DOHH2 (cell line): Measurements from ENCODE around the gene ALDH1A1.

Experiments
- H3F3A ChIP-seq: fragments of 200-600 bp; sonication (generic), shearing (Covaris generic); 2 replicates; pipeline ENCODE4 v1.6.0; 2016; ENCODE audit warnings: antibody characterized with exemption, mild to moderate bottlenecking; ENCODE audit not compliant: control insufficient read depth, insufficient read depth
- H3K27ac ChIP-seq: fragments of 200-600 bp; sonication (generic); 2 replicates; pipeline ENCODE4 v1.5.1; 2014; ENCODE audit warnings: low read depth, mild to moderate bottlenecking, low read length, moderate library complexity
- H3K27me3 ChIP-seq: fragments of 200-600 bp; sonication (generic); 2 replicates; pipeline ENCODE4 v1.6.1; 2014; ENCODE audit warnings: mild to moderate bottlenecking, low read length, mixed read lengths; ENCODE audit not compliant: control insufficient read depth
- H3K36me3 ChIP-seq: fragments of 200-600 bp; sonication (generic); 2 replicates; pipeline ENCODE4 v1.6.1; 2014; ENCODE audit warnings: mild to moderate bottlenecking, low read length, moderate library complexity, mixed read lengths; ENCODE audit not compliant: control insufficient read depth
- H3K4me1 ChIP-seq: fragments of 200-600 bp; sonication (generic); 2 replicates; pipeline ENCODE4 v1.6.1; 2014; ENCODE audit warnings: mild to moderate bottlenecking, low read length, mixed read lengths; ENCODE audit not compliant: control insufficient read depth
- H3K4me2 ChIP-seq: fragments of 200-600 bp; sonication (generic); 2 replicates; pipeline ENCODE4 v1.6.0; 2014; ENCODE audit warnings: mild to moderate bottlenecking, low read length, moderate library complexity
- H3K4me3 ChIP-seq: fragments of 200-600 bp; sonication (generic); 2 replicates; pipeline ENCODE4 v1.5.1; 2014; ENCODE audit warnings: mild to moderate bottlenecking, low read length, mixed read lengths
- H3K79me2 ChIP-seq: fragments of 200-600 bp; sonication (generic); 2 replicates; pipeline ENCODE4 v1.6.1; 2014; ENCODE audit warnings: mild to moderate bottlenecking, low read length, mixed read lengths; ENCODE audit not compliant: control insufficient read depth
- H3K9me2 ChIP-seq: fragments of 200-600 bp; sonication (generic); replicated peaks from 2 replicates; pipeline ENCODE4 v1.6.1; 2014; ENCODE audit warnings: mild to moderate bottlenecking, low read length, mixed read lengths; ENCODE audit not compliant: control insufficient read depth
- H3K9me3 ChIP-seq: fragments of 200-600 bp; sonication (generic); 2 replicates; pipeline ENCODE4 v1.6.1; 2014; ENCODE audit warnings: antibody characterized with exemption, low read length, mixed read lengths; ENCODE audit not compliant: control insufficient read depth, insufficient read depth
- H4K20me1 ChIP-seq: fragments of 200-600 bp; sonication (generic); 2 replicates; pipeline ENCODE4 v1.6.0; 2014; ENCODE audit warnings: low read depth, mild to moderate bottlenecking, antibody characterized with exemption, low read length, moderate library complexity; ENCODE audit not compliant: control insufficient read depth, insufficient read depth
- CTCF ChIP-seq: fragments of 200-600 bp; sonication (generic); IDR thresholded peaks from one replicate; pipeline ENCODE4 v1.5.1; 2014; ENCODE audit warnings: antibody characterized with exemption, mild to moderate bottlenecking, low read depth, low read length; ENCODE audit not compliant: poor library complexity, severe bottlenecking
- EZH2phosphoT487 ChIP-seq: fragments of 200-600 bp; sonication (generic); IDR thresholded peaks from 2 replicates; pipeline ENCODE4 v1.6.1; 2017; ENCODE audit warnings: borderline replicate concordance, mild to moderate bottlenecking, antibody characterized with exemption, low read length, moderate library complexity, mixed read lengths

ALDH1A1 gene

GRCh38 chr9:72898784-72899733 lies 53.8 kb downstream of the ALDH1A1 start:
- no peaks in the 10 kb centered on the region for H3K36me3 ChIP-seq
- no peak for TF ChIP-seq EZH2phosphoT487
- no peak for TF ChIP-seq CTCF
- no peaks in the 10 kb centered on the region for H3K9me2 ChIP-seq
- no peak overlapping the region for H3K4me2 ChIP-seq
- no peaks in the 10 kb centered on the region for H3K27me3 ChIP-seq
- H3K27ac ChIP-seq, result no peak overlapping the region
- no peaks in the 10 kb centered on the region for H3F3A ChIP-seq
- H3K79me2 ChIP-seq, result no peaks in the 10 kb centered on the region
- H3K4me1 ChIP-seq, result no peaks in the 10 kb centered on the region
- no peaks in the 10 kb centered on the region for H3K9me3 ChIP-seq
- no peaks in the 10 kb centered on the region for H4K20me1 ChIP-seq
- H3K4me3 ChIP-seq, result no peak overlapping the region

GRCh38 chr9:72898360-72898759 lies 54.5 kb downstream of the ALDH1A1 start:
- Histone ChIP-seq H3K4me2 (no peak overlapping the region), H4K20me1 (no peaks in the 10 kb centered on the region), H3K79me2 (no peaks in the 10 kb centered on the region), H3K27ac (no peak overlapping the region), H3K4me1 (no peaks in the 10 kb centered on the region), H3K27me3 (no peaks in the 10 kb centered on the region), H3K9me3 (no peaks in the 10 kb centered on the region), H3K9me2 (no peaks in the 10 kb centered on the region), H3K36me3 (no peaks in the 10 kb centered on the region), H3F3A (no peaks in the 10 kb centered on the region), H3K4me3 (no peak overlapping the region)
- TF ChIP-seq CTCF, result no peak
- TF ChIP-seq EZH2phosphoT487, result no peak

DNA sequence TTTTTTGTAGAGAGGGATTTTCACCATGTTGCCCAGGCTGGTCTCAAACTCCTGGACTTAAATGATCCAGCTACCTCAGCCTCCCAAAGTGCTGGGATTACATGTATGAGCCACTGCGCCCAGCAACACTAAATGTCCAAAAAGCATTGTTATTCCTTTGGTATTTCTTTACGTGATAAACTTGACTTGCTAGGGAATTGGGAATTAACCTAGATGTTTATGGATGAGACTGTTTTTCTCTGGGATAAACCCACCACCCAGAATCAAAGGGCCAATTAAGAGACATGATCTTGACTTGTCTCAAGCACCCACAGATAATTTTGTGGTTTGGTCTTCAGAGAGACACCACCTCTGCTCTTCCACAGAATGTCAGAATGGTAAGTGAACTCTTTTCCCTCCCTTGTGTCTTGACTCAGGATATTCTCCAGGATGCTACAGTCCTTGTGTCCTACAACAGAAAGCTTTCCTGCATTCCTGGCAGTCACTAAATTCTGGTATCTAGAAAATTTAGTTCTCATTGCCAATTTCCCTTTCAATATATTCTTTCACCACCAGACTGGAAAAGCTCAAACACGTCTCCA lies 55.7 kb downstream of the ALDH1A1 start:
- Histone ChIP-seq H3K79me2 (no peaks in the 10 kb centered on the region), H3K4me2 (no peak overlapping the region), H4K20me1 (no peaks in the 10 kb centered on the region), H3K9me3 (no peaks in the 10 kb centered on the region), H3K36me3 (no peaks in the 10 kb centered on the region), H3K27ac (no peak overlapping the region), H3F3A (no peaks in the 10 kb centered on the region), H3K27me3 (no peaks in the 10 kb centered on the region), H3K4me1 (no peaks in the 10 kb centered on the region), H3K9me2 (no peaks in the 10 kb centered on the region), H3K4me3 (no peak overlapping the region)
- TF ChIP-seq CTCF (no peak), EZH2phosphoT487 (no peak)
